Subcutaneous adipose tissue (tissue), 4 donors: ENCODE data around the gene KLK5. TPM values are rescaled to one million over a fixed set of nuclear protein-coding genes. Genes with fewer than 3 reads are reported as not detected.

Source experiments
- CTCF ChIP-seq: fragments of 450-650 bp; IDR thresholded peaks from one replicate; pipeline ENCODE4 v1.5.1; 2016; ENCODE audit warnings: low read depth, mild to moderate bottlenecking, control low read depth, antibody characterized with exemption, moderate library complexity
- total RNA-seq, 4 donors: library from RNA; depleted of rRNA; stranded (reverse); fragments of >200 nt; gene quantifications; one replicate each; pipeline ENCODE4 v1.1.0, GENCODE V29; 2016

KLK5 gene
- total RNA-seq, 4 donors from 2014 or later = not detected

DNA sequence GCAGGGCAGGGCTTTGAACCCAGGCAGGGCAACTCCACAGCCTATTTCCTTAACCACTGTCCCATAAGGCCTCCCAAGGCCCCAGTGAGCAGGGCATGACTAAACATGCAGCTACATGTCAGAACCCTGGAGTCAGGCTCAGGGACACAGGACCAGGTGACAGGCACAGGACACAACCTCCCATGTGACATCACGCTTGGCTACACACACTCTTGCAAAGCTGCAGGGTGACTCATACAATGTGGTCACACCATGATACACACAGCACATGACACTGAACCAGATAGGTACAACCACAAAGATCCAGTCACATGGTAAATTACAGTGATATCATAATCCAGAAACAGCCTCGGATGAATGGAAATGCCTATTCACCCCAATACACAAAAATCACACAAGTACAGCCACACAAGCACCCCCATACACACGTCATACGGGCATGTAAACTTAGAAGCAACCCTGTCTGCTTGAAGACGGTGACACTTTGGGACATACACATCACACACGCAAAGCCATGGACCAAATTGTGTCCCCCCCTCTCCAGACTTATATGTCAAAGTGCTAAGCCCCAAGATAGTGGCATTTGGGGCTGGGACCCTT is 56.1 kb downstream of the KLK5 start:
- no peak for TF ChIP-seq CTCF

DNA sequence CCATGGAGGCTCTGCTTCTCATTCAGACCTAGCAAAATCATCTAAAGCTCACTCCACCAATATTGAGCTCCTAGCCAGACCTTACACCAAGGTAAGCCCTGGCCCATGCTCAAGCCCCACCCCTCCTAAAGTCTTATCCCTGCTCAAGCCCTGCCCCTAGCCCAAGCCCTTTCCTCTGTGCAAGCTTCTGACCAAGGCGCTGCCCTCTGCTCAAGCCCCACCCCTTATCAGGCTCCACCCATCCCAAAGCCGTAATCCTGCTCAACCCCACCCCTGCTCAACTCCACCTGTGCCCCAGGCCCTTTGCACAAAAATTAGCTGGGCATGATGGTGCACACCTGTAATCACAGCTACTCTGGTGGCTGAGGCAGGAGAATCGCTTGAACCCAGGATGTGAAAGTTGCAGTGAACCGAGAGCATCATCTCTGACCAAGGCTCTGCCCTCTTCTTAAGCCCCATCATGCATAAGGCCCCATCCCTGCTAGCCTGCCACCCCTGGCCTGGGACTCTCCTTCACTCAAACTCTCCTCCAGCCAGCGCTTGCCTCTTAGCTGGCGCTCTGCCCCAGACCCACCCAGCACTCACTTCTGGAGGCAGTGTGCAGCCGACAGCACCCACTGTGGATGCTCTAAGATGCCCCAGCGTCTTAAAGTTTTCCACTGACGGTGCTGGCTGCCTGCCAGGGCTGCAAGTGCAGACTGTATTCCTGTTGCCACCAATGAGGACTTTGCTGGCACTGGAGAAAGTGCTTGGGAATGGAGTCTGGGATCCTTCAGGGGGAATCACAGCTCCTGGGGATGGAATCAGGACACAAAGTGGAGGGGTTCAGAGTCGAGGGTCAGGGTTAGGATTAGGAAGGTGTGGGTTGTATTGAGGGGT is 58.1 kb downstream of the KLK5 start:
- TF ChIP-seq CTCF = no peak

Other genes with a start within 250 kb of the KLK5 start
- 1 to 10 TPM in 1 of 4 donors, not detected in 3; 1.0 TPM for gene SHANK1, start 233.2 kb downstream of the KLK5 start, total RNA-seq
- gene CLEC11A, start 229.7 kb downstream of the KLK5 start, total RNA-seq = 10 to 100 TPM in 2 of 4 donors, 1 to 10 TPM in 2; 4.1 to 23.5 (median 9.6) TPM
- not detected for gene GPR32, start 182.6 kb downstream of the KLK5 start, total RNA-seq
- gene ACP4, start 162.6 kb downstream of the KLK5 start, total RNA-seq = not detected
- gene KLK1, start 129.3 kb downstream of the KLK5 start, total RNA-seq = under 1 TPM in 1 of 4 donors, not detected in 3; 0.68 TPM
- not detected for gene KLK15, start 119.5 kb downstream of the KLK5 start, total RNA-seq
- gene KLK3, start 98.1 kb downstream of the KLK5 start, total RNA-seq = not detected
- gene KLK2, start 79.6 kb downstream of the KLK5 start, total RNA-seq = under 1 TPM in 1 of 4 donors, not detected in 3; 0.44 TPM
- gene KLK4, start 41.6 kb downstream of the KLK5 start, total RNA-seq = not detected
- gene KLK6, start 16.6 kb upstream of the KLK5 start, total RNA-seq = not detected
- 1 to 10 TPM in 1 of 4 donors, not detected in 3; 1.5 TPM for gene KLK7, start 30.9 kb upstream of the KLK5 start, total RNA-seq
- not detected for gene KLK8, start 48.6 kb upstream of the KLK5 start, total RNA-seq
- 1 to 10 TPM in 1 of 4 donors, not detected in 3; 1.0 TPM for gene KLK10, start 66.7 kb upstream of the KLK5 start, total RNA-seq
- gene KLK11, start 73.6 kb upstream of the KLK5 start, total RNA-seq = not detected
- gene KLK12, start 82.0 kb upstream of the KLK5 start, total RNA-seq = not detected
- gene KLK13, start 112.1 kb upstream of the KLK5 start, total RNA-seq = not detected
- not detected for gene KLK14, start 129.8 kb upstream of the KLK5 start, total RNA-seq
- 1 to 10 TPM; 2.8 to 8.5 (median 4.6) TPM for gene CTU1, start 155.4 kb upstream of the KLK5 start, total RNA-seq
- 10 to 100 TPM in 2 of 4 donors, 1 to 10 TPM in 2; 5.5 to 34.7 (median 11.3) TPM for gene SIGLEC9, start 171.9 kb upstream of the KLK5 start, total RNA-seq
- 10 to 100 TPM in 1 of 4 donors, 1 to 10 TPM in 2, under 1 TPM in 1; 0.57 to 13.4 (median 4.2) TPM for gene SIGLEC7, start 189.3 kb upstream of the KLK5 start, total RNA-seq